Measurements from ENCODE around the gene RHOG. TPM values are rescaled to one million over a fixed set of nuclear protein-coding genes. Genes with fewer than 3 reads are reported as not detected.

The RHOG gene
- total and polyA plus RNA-seq, 9 of the 15 experiments (the other 6 are each of a cell fraction or from before 2014, with no cell fraction given), result 22.6 to 162 (median 80.3) TPM

DNA sequence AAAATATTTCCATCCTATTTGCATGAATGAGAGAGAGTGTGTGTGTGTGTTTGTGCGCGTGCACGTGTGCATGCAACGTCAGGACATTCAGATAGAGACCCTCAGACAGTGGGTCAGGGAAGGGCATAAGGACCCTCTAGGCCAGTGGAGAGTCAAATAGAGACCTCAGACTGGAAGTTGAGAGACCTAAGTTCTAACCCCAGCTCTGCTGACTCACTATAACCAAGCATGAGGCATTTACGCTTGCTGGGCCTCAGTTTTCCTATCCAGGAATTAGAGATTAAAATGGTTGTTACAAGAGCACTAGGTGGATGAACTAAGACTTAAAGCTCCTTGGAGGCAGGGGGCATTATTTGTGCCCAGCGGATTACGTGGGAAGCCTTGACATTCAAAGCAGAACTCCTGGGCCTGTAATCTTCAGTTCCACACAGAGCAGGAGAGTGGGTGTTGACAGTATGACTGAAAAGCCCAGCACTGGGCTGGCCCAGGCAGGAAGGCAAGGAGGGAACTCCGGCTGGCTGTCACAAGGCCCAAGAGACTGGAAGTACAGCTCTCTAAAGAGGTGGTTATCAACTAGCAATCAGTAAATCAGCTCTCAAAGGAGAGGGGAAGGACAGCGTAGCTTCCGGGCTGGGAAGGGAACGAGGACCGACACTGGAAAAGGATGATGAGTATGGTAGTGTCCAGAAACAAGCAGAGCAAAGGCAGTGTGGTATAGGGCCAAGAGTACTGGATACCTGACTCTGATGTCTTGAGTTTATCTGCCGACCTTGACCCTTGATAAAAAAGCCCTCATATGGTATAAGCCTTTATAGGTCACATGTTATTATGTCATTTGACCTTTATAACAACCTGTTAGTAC is 9.2 kb downstream of the RHOG start (continued):
- TF ChIP-seq KAT2B (IDR thresholded peaks at IDR 0.05; ENCODE audit: low read depth, low read length) (no peak), ZNF134 (CRISPR knock-in tag; conservative IDR thresholded peaks at IDR 0.05) (no peak), EWSR1 (IDR thresholded peaks at IDR 0.05; ENCODE audit: borderline replicate concordance, low read depth, partially characterized antibody) (no peak), SRF (CRISPR knock-in tag; IDR thresholded peaks at IDR 0.05) (no peak), SAFB (IDR thresholded peaks at IDR 0.05; ENCODE audit: borderline replicate concordance, low read depth, low read length) (no peak), KAT8 (IDR thresholded peaks at IDR 0.05; ENCODE audit: low read depth) (no peak), EHMT2 (IDR thresholded peaks at IDR 0.05) (no peak), WHSC1 (IDR thresholded peaks at IDR 0.05; ENCODE audit: low read length) (no peak), CEBPG (CRISPR knock-in tag; IDR thresholded peaks at IDR 0.05) (no peak), CEBPG (tag; conservative IDR thresholded peaks at IDR 0.05 in 1 of 2, IDR thresholded peaks at IDR 0.05 in 1 of 2) (no peak), ZNF445 (CRISPR knock-in tag; IDR thresholded peaks at IDR 0.05; ENCODE audit: low read depth) (no peak), ZNF766 (CRISPR knock-in tag; conservative IDR thresholded peaks at IDR 0.05) (no peak), SOX6 (IDR thresholded peaks at IDR 0.05) (peak; percentile 66; the same call in 1 of the 2 replicates), ZKSCAN3 (CRISPR knock-in tag; IDR thresholded peaks at IDR 0.05) (no peak)
- TF ChIP-seq, protein P1, sequence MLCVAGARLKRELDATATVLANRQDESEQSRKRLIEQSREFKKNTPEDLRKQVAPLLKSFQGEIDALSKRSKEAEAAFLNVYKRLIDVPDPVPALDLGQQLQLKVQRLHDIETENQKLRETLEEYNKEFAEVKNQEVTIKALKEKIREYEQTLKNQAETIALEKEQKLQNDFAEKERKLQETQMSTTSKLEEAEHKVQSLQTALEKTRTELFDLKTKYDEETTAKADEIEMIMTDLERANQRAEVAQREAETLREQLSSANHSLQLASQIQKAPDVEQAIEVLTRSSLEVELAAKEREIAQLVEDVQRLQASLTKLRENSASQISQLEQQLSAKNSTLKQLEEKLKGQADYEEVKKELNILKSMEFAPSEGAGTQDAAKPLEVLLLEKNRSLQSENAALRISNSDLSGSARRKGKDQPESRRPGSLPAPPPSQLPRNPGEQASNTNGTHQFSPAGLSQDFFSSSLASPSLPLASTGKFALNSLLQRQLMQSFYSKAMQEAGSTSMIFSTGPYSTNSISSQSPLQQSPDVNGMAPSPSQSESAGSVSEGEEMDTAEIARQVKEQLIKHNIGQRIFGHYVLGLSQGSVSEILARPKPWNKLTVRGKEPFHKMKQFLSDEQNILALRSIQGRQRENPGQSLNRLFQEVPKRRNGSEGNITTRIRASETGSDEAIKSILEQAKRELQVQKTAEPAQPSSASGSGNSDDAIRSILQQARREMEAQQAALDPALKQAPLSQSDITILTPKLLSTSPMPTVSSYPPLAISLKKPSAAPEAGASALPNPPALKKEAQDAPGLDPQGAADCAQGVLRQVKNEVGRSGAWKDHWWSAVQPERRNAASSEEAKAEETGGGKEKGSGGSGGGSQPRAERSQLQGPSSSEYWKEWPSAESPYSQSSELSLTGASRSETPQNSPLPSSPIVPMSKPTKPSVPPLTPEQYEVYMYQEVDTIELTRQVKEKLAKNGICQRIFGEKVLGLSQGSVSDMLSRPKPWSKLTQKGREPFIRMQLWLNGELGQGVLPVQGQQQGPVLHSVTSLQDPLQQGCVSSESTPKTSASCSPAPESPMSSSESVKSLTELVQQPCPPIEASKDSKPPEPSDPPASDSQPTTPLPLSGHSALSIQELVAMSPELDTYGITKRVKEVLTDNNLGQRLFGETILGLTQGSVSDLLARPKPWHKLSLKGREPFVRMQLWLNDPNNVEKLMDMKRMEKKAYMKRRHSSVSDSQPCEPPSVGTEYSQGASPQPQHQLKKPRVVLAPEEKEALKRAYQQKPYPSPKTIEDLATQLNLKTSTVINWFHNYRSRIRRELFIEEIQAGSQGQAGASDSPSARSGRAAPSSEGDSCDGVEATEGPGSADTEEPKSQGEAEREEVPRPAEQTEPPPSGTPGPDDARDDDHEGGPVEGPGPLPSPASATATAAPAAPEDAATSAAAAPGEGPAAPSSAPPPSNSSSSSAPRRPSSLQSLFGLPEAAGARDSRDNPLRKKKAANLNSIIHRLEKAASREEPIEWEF (CRISPR knock-in tag; IDR thresholded peaks at IDR 0.05), result no peak
- TF ChIP-seq, protein P2, sequence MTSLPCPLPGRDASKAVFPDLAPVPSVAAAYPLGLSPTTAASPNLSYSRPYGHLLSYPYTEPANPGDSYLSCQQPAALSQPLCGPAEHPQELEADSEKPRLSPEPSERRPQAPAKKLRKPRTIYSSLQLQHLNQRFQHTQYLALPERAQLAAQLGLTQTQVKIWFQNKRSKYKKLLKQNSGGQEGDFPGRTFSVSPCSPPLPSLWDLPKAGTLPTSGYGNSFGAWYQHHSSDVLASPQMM (CRISPR knock-in tag; IDR thresholded peaks at IDR 0.05), result no peak
- TF ChIP-seq, protein P3, sequence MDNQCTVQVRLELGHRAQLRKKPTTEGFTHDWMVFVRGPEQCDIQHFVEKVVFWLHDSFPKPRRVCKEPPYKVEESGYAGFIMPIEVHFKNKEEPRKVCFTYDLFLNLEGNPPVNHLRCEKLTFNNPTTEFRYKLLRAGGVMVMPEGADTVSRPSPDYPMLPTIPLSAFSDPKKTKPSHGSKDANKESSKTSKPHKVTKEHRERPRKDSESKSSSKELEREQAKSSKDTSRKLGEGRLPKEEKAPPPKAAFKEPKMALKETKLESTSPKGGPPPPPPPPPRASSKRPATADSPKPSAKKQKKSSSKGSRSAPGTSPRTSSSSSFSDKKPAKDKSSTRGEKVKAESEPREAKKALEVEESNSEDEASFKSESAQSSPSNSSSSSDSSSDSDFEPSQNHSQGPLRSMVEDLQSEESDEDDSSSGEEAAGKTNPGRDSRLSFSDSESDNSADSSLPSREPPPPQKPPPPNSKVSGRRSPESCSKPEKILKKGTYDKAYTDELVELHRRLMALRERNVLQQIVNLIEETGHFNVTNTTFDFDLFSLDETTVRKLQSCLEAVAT (IDR thresholded peaks at IDR 0.05), result no peak
- TF ChIP-seq, protein P4, sequence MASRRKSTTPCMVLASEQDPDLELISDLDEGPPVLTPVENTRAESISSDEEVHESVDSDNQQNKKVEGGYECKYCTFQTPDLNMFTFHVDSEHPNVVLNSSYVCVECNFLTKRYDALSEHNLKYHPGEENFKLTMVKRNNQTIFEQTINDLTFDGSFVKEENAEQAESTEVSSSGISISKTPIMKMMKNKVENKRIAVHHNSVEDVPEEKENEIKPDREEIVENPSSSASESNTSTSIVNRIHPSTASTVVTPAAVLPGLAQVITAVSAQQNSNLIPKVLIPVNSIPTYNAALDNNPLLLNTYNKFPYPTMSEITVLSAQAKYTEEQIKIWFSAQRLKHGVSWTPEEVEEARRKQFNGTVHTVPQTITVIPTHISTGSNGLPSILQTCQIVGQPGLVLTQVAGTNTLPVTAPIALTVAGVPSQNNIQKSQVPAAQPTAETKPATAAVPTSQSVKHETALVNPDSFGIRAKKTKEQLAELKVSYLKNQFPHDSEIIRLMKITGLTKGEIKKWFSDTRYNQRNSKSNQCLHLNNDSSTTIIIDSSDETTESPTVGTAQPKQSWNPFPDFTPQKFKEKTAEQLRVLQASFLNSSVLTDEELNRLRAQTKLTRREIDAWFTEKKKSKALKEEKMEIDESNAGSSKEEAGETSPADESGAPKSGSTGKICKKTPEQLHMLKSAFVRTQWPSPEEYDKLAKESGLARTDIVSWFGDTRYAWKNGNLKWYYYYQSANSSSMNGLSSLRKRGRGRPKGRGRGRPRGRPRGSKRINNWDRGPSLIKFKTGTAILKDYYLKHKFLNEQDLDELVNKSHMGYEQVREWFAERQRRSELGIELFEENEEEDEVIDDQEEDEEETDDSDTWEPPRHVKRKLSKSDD (conservative IDR thresholded peaks at IDR 0.05; ENCODE audit: low read length), result no peak

Measured in K562 (cell line).